D721Med (cell line): Measurements from ENCODE around the gene ARHGAP21.
A peak's percentile ranks its signal among the peaks of the same experiment; 100 is the strongest.

Experiments used
- DNase-seq: peaks from one replicate; pipeline ENCODE4 v3.0.0; 2011; ENCODE audit warnings: low spot score; ENCODE audit not compliant: insufficient read length
- FAIRE-seq: peaks from 2 replicates; lab custom pipeline; 2011; peaks lifted over from hg19 to GRCh38; lab: Jason Lieb, UNC
- CTCF ChIP-seq: IDR thresholded peaks from 2 replicates; pipeline ENCODE4 v1.5.1; 2012; ENCODE audit warnings: mild to moderate bottlenecking, control low read depth; ENCODE audit not compliant: insufficient read depth; ENCODE audit errors: missing control alignments

Gene ARHGAP21

GRCh38 chr10:24685958-24686540, 37.6 kb downstream of the ARHGAP21 start:
- FAIRE-seq: no peak
- DNase-seq: no peak
- TF ChIP-seq CTCF: no peak

- FAIRE-seq (no peak), DNase-seq (no peak)
- no peak for TF ChIP-seq CTCF
Measured at GRCh38 chr10:24683554-24683953, 40.1 kb downstream of the ARHGAP21 start.

- FAIRE-seq (no peak), DNase-seq (no peak)
- no peak for TF ChIP-seq CTCF
Measured at GRCh38 chr10:24681572-24682088, 42.1 kb downstream of the ARHGAP21 start.

GRCh38 chr10:24680647-24681524, 42.8 kb downstream of the ARHGAP21 start:
- DNase-seq (no peak), FAIRE-seq (peak; percentile 29)
- TF ChIP-seq CTCF: no peak

- no peak for DNase-seq
- no peak for TF ChIP-seq CTCF
- no peak for FAIRE-seq
Measured at GRCh38 chr10:24678757-24679156, 44.9 kb downstream of the ARHGAP21 start.

- no peak for TF ChIP-seq CTCF
- DNase-seq (no peak), FAIRE-seq (no peak)
Measured at GRCh38 chr10:24674892-24675632, 48.6 kb downstream of the ARHGAP21 start.
